CD4-positive, alpha-beta memory T cell (primary cell): Measurements from ENCODE around the gene TRAPPC13. TPM values are rescaled to one million over a fixed set of nuclear protein-coding genes. Genes with fewer than 3 reads are reported as not detected.
"Not testable (repeated sequence)": the region's sequence is repeated elsewhere in the genome, so short reads cannot be mapped to it uniquely, and the experiment has no call there.

Experiments used
- CTCF ChIA-PET: fragments of 350-600 bp; sonication (Branson Sonifier 250); formaldehyde crosslinking; loops from one replicate; lab custom pipeline; 2021; ENCODE audit warnings: inconsistent platforms; ENCODE audit not compliant: partially characterized antibody; lab: Charles Lee
- POLR2A ChIA-PET: fragments of 350-600 bp; sonication (Branson Sonifier 250); formaldehyde crosslinking; loops from one replicate; lab custom pipeline; 2021; ENCODE audit not compliant: partially characterized antibody; lab: Charles Lee
- DNase-seq, 5 donors: peaks; one replicate each; pipeline versions ENCODE4 v3.0.0 to v3.0.0-alpha.2; 2020 to 2022; ENCODE audit warnings: mixed read lengths in 1 of 5
- H3K27ac ChIP-seq: one replicate; pipeline ENCODE4 v1.7.0; 2013; ENCODE audit warnings: low read depth, low read length
- H3K27me3 ChIP-seq: 2 replicates; pipeline ENCODE4 v1.7.0; 2013; ENCODE audit warnings: mild to moderate bottlenecking, low read length, moderate library complexity; ENCODE audit not compliant: insufficient read depth
- H3K36me3 ChIP-seq: 2 replicates; pipeline ENCODE4 v1.7.0; 2013; ENCODE audit warnings: mild to moderate bottlenecking, low read length, moderate library complexity; ENCODE audit not compliant: insufficient read depth
- H3K4me1 ChIP-seq: 2 replicates; pipeline ENCODE4 v1.7.0; 2013; ENCODE audit warnings: mild to moderate bottlenecking, low read length, moderate library complexity; ENCODE audit not compliant: insufficient read depth
- H3K4me3 ChIP-seq, 2 donors: one replicate each; pipeline ENCODE4 v1.7.0; 2013; ENCODE audit warnings: low read length in 2 of 2, mild to moderate bottlenecking in 1 of 2
- H3K9me3 ChIP-seq, 2 donors: one replicate each; pipeline ENCODE4 v1.7.0; 2013; ENCODE audit warnings: low read length in 2 of 2, control low read depth in 1 of 2; ENCODE audit not compliant: control insufficient read depth in 1 of 2
- H3K27ac Mint-ChIP-seq, 7 donors: one replicate each; pipeline ENCODE4 v1.8.0; 2020 to 2021; ENCODE audit warnings: mixed read lengths in 7 of 7, mild to moderate bottlenecking in 6 of 7, inconsistent platforms in 3 of 7, moderate library complexity in 3 of 7
- H3K27me3 Mint-ChIP-seq, 2 donors: one replicate each; pipeline ENCODE4 v1.8.0; 2020 to 2021; ENCODE audit warnings: mixed read lengths in 2 of 2
- H3K36me3 Mint-ChIP-seq, 2 donors: one replicate each; pipeline ENCODE4 v1.8.0; 2020 to 2021; ENCODE audit warnings: mixed read lengths in 2 of 2, inconsistent platforms in 1 of 2, mild to moderate bottlenecking in 1 of 2
- H3K4me1 Mint-ChIP-seq, 4 donors: one replicate each; pipeline ENCODE4 v1.8.0; 2020 to 2021; ENCODE audit warnings: mixed read lengths in 4 of 4, mild to moderate bottlenecking in 1 of 4
- H3K4me3 Mint-ChIP-seq, 8 donors: one replicate each; pipeline ENCODE4 v1.8.0; 2020 to 2021; ENCODE audit warnings: mixed read lengths in 8 of 8, mild to moderate bottlenecking in 7 of 8, moderate library complexity in 6 of 8, inconsistent platforms in 3 of 8
- H3K9me3 Mint-ChIP-seq, 8 donors: one replicate each; pipeline ENCODE4 v1.8.0; 2020 to 2021; ENCODE audit warnings: mixed read lengths in 8 of 8, mild to moderate bottlenecking in 5 of 8, inconsistent platforms in 3 of 8, moderate library complexity in 1 of 8
- intact Hi-C: fragments of 100-400 bp; cut with micrococcal nuclease; formaldehyde crosslinking; loops from one replicate; pipeline ENCODE4 v1.15.1; 2023
- polyA plus RNA-seq, 2 donors: library from polyadenylated mRNA; unstranded; fragments of 300-500 nt; fragmentation: Illumina TruSeq; gene quantifications; one replicate each; pipeline ENCODE4 v1.2.3, GENCODE V29; 2021
- total RNA-seq, 2 experiments: library from RNA; stranded (reverse); gene quantifications; one replicate each; pipeline ENCODE4 v1.2.3, GENCODE V29; 2021

Gene TRAPPC13
- total and polyA plus RNA-seq, 4 experiments from 2014 or later = 16.4 to 21.4 (median 20.9) TPM

- Mint-ChIP-seq H3K4me3 (no peak overlapping the region), H3K36me3 (peaks cover 15 to 39% of the 10 kb centered on the region in 2 donors), H3K4me1 (peaks cover 26 to 65% (median 37%) of the 10 kb centered on the region in 4 donors), H3K27ac (peak overlapping the region in 1 of 7 donors; percentile 18), H3K27me3 (peaks cover 2 to 3% of the 10 kb centered on the region in 2 donors), H3K9me3 (peaks cover 0 to 2% (median 0%) of the 10 kb centered on the region in 8 donors)
- no peaks in the 10 kb centered on the region for H3K27me3 ChIP-seq
- peaks cover 20% of the 10 kb centered on the region for H3K4me1 ChIP-seq
- H3K36me3 ChIP-seq = peaks cover 7% of the 10 kb centered on the region
- ChIA-PET POLR2A (interaction anchor here (0.7 kb wide), 1 partner anchor 56 kb away, joined by 3 read pairs; no protein-coding TSS in a partner anchor), CTCF (interaction anchor here (1.3 kb wide), 1 partner anchor 11 kb away, joined by 3 read pairs; no protein-coding TSS in a partner anchor)
- no peak for DNase-seq
- intact Hi-C loops = loop anchor here (5.0 kb wide), 1 partner anchor 33 kb away; no protein-coding TSS in a partner anchor
- no peaks in the 10 kb centered on the region for H3K9me3 ChIP-seq
- no peak overlapping the region for H3K4me3 ChIP-seq
- no peak overlapping the region for H3K27ac ChIP-seq
Measured at GRCh38 chr5:65620021-65620420, 4.8 kb upstream of the TRAPPC13 start.

- Mint-ChIP-seq H3K4me1 (peaks cover 29 to 73% (median 41%) of the 10 kb centered on the region in 4 donors), H3K27ac (peak overlapping the region in 2 of 7 donors; percentile 19 to 99)
- POLR2A ChIA-PET = not testable (repeated sequence)
Measured at GRCh38 chr5:65621961-65622360, 2.9 kb upstream of the TRAPPC13 start.

GRCh38 chr5:65623482-65623881 is 1.3 kb upstream of the TRAPPC13 start:
- peak in 2 of 5 donors; percentile 3 to 9 for DNase-seq
- Mint-ChIP-seq H3K27me3 (peaks cover 2 to 3% of the 10 kb centered on the region in 2 donors), H3K9me3 (peaks cover 0 to 2% (median 0%) of the 10 kb centered on the region in 8 donors), H3K36me3 (peaks cover 10 to 32% of the 10 kb centered on the region in 2 donors), H3K27ac (peak overlapping the region; percentile 97 to 100 (median 99)), H3K4me1 (peaks cover 28 to 74% (median 42%) of the 10 kb centered on the region in 4 donors), H3K4me3 (peak overlapping the region; percentile 96 to 100 (median 99))
- Histone ChIP-seq H3K36me3 (no peaks in the 10 kb centered on the region), H3K9me3 (no peaks in the 10 kb centered on the region), H3K4me3 (peak overlapping the region; percentile 56 to 74), H3K4me1 (peaks cover 34% of the 10 kb centered on the region), H3K27me3 (no peaks in the 10 kb centered on the region), H3K27ac (peak overlapping the region; percentile 79)
- CTCF ChIA-PET = interaction anchor here (0.9 to 1.6 kb wide), 4 partner anchors 10 to 558 kb away, joined by 3 to 5 read pairs (median 4); partner anchors contain the start of genes CENPK and PPWD1
- intact Hi-C loops = loop anchor here (5.0 kb wide), 1 partner anchor 36 kb away; no protein-coding TSS in a partner anchor
- POLR2A ChIA-PET = interaction anchor here (0.9 to 3.4 kb wide), 11 partner anchors 11 to 855 kb away, joined by 3 to 70 read pairs (median 6); partner anchors contain the start of genes ADAMTS6, CENPK, CWC27 and NLN

More at GRCh38 chr5:65621961-65622360, 2.9 kb upstream of the TRAPPC13 start:
- H3K27ac ChIP-seq, H3K9me3 Mint-ChIP-seq, H3K27me3 Mint-ChIP-seq, CTCF ChIA-PET, H3K9me3 ChIP-seq, H3K27me3 ChIP-seq, H3K36me3 ChIP-seq, H3K4me3 ChIP-seq, DNase-seq: not testable (repeated sequence)
- peak overlapping the region in 4 of 8 donors; percentile 31 to 100 (median 74) for H3K4me3 Mint-ChIP-seq
- intact Hi-C loops = loop anchor here (5.0 kb wide), 1 partner anchor 35 kb away; no protein-coding TSS in a partner anchor
- peaks cover 34% of the 10 kb centered on the region for H3K4me1 ChIP-seq
- H3K36me3 Mint-ChIP-seq = peaks cover 10 to 37% of the 10 kb centered on the region in 2 donors

GRCh38 chr5:65624025-65624570 is 729 bp upstream of the TRAPPC13 start, which contains the start of gene TRIM23:
Gene TRIM23, minus strand, starts transcription at chr5:65624333. Its CDS starts 59 bp downstream, at chr5:65624274.
- peaks cover 26 to 68% (median 40%) of the 10 kb centered on the region in 4 donors for H3K4me1 Mint-ChIP-seq
- ChIA-PET POLR2A (interaction anchor here (0.5 to 3.4 kb wide), 13 partner anchors 12 to 856 kb away, joined by 3 to 70 read pairs (median 5); partner anchors contain the start of genes ADAMTS6, CENPK, CWC27 and NLN), CTCF (interaction anchor here (1.2 to 1.6 kb wide), 3 partner anchors 9 to 558 kb away, joined by 3 to 5 read pairs (median 3); no protein-coding TSS in a partner anchor)
- Histone ChIP-seq H3K4me1 (peaks cover 34% of the 10 kb centered on the region), H3K27ac (peak within 1 kb of the TSS; percentile 79), H3K36me3 (peaks cover under 1% of the 10 kb centered on the region), H3K27me3 (no peaks in the 10 kb centered on the region), H3K4me3 (peak within 1 kb of the TSS; percentile 74 to 98), H3K9me3 (no peaks in the 10 kb centered on the region)
- H3K4me3 Mint-ChIP-seq = peak within 1 kb of the TSS; percentile 96 to 100 (median 99)
- H3K36me3 Mint-ChIP-seq = peaks cover 7 to 32% of the 10 kb centered on the region in 2 donors
- intact Hi-C loops = loop anchor here (1.0 to 5.0 kb wide), 7 partner anchors 37 to 855 kb away; partner anchors contain the start of genes CENPK, CWC27, ERBIN and NLN
- peak in 4 of 5 donors; percentile 92 to 95 (median 94) for DNase-seq
- H3K9me3 Mint-ChIP-seq = peaks cover 0 to 2% (median 0%) of the 10 kb centered on the region in 8 donors
- H3K27ac Mint-ChIP-seq = peak within 1 kb of the TSS; percentile 97 to 100 (median 99)
- peaks cover 2 to 3% of the 10 kb centered on the region in 2 donors for H3K27me3 Mint-ChIP-seq

GRCh38 chr5:65625743-65626142 is 916 bp downstream of the TRAPPC13 start:
- Histone ChIP-seq H3K4me3 (peak overlapping the region; percentile 74 to 98), H3K36me3 (peaks cover 6% of the 10 kb centered on the region), H3K27me3 (no peaks in the 10 kb centered on the region), H3K9me3 (no peaks in the 10 kb centered on the region), H3K27ac (peak overlapping the region; percentile 79), H3K4me1 (peaks cover 34% of the 10 kb centered on the region)
- POLR2A ChIA-PET = interaction anchor here (0.9 to 3.4 kb wide), 3 partner anchors 63 to 299 kb away, joined by 3 to 70 read pairs (median 7); partner anchors contain the start of genes CENPK and PPWD1
- Mint-ChIP-seq H3K4me1 (peaks cover 29 to 62% (median 42%) of the 10 kb centered on the region in 4 donors), H3K4me3 (peak overlapping the region; percentile 26 to 100 (median 98)), H3K9me3 (peaks cover 0 to 2% (median 0%) of the 10 kb centered on the region in 8 donors), H3K27me3 (peaks cover 2 to 3% of the 10 kb centered on the region in 2 donors), H3K27ac (peak overlapping the region; percentile 32 to 100 (median 99)), H3K36me3 (peaks cover 9 to 40% of the 10 kb centered on the region in 2 donors)
- no peak for DNase-seq
- CTCF ChIA-PET = interaction anchor here (0.8 to 1.0 kb wide), 2 partner anchors 16 to 62 kb away, joined by 3 read pairs; partner anchors contain the start of genes CENPK and PPWD1
- intact Hi-C loops = loop anchor here (2.0 kb wide), 2 partner anchors 519 to 857 kb away; partner anchors contain the start of genes CWC27, SREK1 and SREK1IP1

GRCh38 chr5:65630981-65631380 is 6.2 kb downstream of the TRAPPC13 start:
- ChIA-PET CTCF (no interaction called here), POLR2A (no interaction called here)
- no peaks in the 10 kb centered on the region for H3K27me3 ChIP-seq
- no peaks in the 10 kb centered on the region for H3K9me3 ChIP-seq
- no peak overlapping the region for H3K4me3 ChIP-seq
- H3K36me3 ChIP-seq = peaks cover 10% of the 10 kb centered on the region
- H3K36me3 Mint-ChIP-seq = peaks cover 12 to 33% of the 10 kb centered on the region in 2 donors
- no peak overlapping the region for H3K4me3 Mint-ChIP-seq
- peaks cover 5% of the 10 kb centered on the region for H3K4me1 ChIP-seq
- H3K27me3 Mint-ChIP-seq = no peaks in the 10 kb centered on the region
- no peaks in the 10 kb centered on the region for H3K9me3 Mint-ChIP-seq
- DNase-seq = no peak
- H3K4me1 Mint-ChIP-seq = peaks cover 12 to 26% (median 18%) of the 10 kb centered on the region in 4 donors
- H3K27ac ChIP-seq = no peak overlapping the region
- intact Hi-C loops = no loop called here
- peak overlapping the region in 3 of 7 donors; percentile 4 to 24 (median 19) for H3K27ac Mint-ChIP-seq
